GM19452 (cell line): Measurements from ENCODE around the gene HEXIM2.
A peak's percentile ranks its signal among the peaks of the same experiment; 100 is the strongest.
"Not testable (repeated sequence)": the region's sequence is repeated elsewhere in the genome, so short reads cannot be mapped to it uniquely, and the experiment has no call there.

Experiments
- ATAC-seq: cut with Tn5 transposase; IDR thresholded peaks from one replicate; pipeline ENCODE4 v1.9.1; 2021; ENCODE audit not compliant: unreplicated experiment

HEXIM2 gene

GRCh38 chr17:45168991-45169752 is 7.5 kb downstream of the HEXIM2 start:
- ATAC-seq, result no peak

DNA sequence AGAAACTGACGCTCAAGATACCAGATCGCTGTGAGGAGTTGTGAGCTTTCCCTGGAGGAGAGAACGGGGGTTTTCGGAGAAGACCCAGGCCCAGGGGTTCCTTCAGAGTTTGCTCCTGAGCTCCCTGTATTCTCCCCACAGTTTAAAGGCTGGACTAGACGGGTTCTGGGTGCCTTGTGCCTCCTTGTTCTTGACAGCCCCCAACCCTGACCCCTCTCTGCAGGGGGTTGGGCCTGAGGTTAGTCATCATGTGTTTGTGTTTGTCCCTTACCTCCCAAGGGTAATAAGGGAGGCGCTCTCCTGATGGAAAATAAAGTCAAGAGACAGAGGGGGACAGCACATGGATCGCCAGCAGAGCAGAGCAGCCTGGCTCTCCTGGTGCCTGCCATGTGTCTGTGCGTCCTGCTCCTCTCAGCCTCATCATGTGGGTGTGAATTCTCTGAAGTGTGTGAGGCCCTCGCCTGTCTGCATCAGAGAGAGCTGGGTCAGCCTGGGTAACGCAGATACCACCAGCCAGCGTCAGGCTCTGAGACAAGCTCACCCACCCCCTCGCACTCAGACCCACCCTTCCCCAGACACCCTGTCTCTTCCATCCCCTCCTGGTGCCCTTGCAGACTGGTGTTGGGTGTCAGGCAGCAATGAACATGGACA is 8.7 kb downstream of the HEXIM2 start:
- ATAC-seq, result no peak

DNA sequence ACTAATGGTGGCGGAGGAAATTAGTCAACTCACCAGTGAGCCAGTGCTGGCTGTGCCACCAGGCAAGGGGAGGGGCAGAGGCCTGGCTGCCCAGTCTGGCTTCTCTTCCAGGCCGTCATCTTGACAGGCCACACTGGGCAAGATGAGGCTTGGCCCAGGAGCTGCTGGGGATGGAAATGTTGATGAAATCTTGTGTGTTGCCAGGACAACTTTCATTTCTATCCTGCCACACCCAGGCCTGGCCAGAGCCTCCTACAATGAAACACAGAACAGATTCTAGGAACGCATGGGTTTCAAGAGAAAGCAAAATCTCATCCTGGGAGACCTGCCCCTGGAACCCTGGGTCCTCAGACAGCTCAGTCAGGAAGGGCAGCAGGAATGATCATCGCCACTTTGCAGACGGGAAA is 9.3 kb downstream of the HEXIM2 start:
- ATAC-seq, result no peak

- no peak for ATAC-seq
These were observed 9.9 kb downstream of the HEXIM2 start for GRCh38 chr17:45171338-45172231.

DNA sequence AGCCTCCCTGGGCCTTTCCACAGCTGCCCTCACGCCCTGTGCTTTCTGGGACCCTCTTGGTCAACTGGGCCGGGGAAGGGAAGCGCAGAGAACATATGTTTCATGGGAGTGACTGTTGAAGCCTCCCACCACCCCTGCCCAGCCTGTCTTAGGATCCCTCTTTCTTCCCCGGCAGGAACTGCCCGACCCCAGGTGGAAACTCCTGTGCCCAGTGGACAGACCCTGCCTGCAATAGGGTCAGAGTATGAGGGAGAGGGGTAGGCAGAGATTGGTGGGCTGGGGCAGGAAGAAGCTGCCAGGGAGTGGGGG is 10.5 kb downstream of the HEXIM2 start:
- no peak for ATAC-seq

GRCh38 chr17:45172541-45173286 is 11.0 kb downstream of the HEXIM2 start:
- no peak for ATAC-seq

DNA sequence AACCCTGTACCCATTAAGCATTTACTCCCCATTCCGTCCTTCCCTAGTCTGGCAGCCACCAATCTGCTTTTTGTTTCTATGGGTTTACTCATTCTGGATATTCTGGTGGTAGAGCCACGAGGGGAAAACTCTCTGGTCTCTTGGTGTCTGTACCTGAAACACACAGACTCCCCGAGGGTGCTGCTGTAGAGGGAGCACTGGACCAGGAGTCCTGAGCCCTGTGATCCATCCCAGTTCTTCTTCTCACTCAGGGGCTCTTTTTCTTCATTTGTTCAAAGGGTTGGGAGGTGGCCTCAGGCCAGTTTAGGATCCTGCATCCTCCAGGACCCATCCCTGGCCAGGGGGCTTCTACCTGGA is 14.1 kb downstream of the HEXIM2 start:
- no peak for ATAC-seq

GRCh38 chr17:45177563-45177962 is 15.9 kb downstream of the HEXIM2 start:
- ATAC-seq, result no peak

DNA sequence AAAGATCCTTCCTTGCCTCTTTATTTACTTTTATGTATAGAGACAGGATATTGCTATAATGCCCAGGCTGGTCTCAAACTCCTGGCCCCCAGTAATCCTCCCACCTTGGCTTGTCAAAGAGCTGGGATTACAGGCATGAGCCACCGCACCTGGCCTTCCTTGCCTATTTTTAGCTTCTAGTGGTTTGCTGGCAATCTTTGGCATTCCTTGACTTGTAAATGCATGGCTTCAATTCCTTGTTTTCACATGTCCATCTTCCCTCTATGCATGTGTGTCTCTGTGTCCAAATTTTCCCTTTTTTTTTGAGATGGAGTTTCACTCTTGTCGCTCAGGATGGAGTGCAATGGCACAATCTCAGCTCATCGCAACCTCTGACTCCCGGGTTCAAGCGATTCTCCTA is 22.5 kb downstream of the HEXIM2 start:
- no peak for ATAC-seq

DNA sequence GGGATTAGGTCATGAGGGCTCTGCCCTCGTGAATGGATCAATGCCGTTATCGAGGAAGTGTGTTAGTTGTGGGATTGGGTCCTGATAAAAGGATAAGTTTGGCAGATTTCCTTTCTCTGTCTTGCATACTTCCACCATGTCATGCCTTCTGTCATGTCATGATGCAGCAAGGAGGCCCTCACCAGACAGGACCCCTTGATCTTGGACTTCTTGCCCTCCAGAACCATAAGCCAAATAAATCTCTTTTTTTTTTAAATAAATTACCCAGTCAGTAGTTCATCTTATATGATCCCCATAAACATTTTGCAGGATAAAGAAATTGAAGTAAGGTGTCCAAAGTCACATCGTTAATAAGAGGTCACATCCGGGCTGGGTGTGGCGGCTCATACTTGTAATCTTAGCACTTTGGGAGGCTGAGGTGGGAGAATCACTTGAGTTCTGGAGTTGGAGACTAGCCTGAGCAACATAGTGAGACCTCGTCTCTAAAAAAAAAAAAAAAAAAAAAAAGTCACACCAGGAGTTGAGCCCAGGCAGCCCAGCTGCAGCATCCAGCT is 25.2 kb downstream of the HEXIM2 start:
- ATAC-seq, result no peak

- no peak for ATAC-seq
These were observed 27.3 kb downstream of the HEXIM2 start for GRCh38 chr17:45189009-45189408.

DNA sequence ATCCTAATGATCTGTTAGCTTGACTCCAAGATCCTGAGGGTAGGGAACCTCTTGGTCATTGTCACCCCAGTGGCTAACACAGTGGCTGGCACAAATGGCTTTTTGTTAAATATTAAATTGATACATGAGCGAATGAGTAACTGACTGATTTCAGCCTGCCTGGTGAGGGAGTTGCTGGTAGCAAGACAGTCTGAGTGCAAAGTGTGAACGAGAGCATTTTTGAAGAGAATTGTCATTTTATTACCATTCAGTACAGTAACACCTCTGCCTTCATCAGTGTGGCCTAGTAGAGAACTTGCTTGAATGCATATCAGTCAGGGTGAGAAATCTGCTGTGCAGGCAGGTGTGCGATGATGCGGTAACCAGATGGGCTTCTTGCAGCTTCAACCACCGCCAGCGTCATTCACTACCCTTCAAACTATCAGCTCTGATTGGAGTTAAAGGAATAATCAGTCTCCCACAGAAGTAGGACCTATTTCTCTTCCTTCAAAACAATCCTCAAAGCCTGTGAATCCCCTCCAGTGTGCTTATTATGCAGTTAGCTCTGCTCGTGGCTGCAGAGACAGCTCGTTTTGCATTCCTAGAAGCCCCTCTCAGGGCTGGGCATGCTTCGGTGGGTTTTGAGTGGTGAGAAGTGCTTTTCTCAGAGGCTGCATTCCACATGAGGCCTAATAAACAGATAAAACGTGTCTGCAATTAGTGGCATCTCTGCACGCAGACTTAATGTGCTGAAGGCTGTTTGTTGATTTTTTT is 29.0 kb downstream of the HEXIM2 start:
- no peak for ATAC-seq

- no peak for ATAC-seq
These were observed 33.7 kb downstream of the HEXIM2 start for GRCh38 chr17:45195424-45195823.

DNA sequence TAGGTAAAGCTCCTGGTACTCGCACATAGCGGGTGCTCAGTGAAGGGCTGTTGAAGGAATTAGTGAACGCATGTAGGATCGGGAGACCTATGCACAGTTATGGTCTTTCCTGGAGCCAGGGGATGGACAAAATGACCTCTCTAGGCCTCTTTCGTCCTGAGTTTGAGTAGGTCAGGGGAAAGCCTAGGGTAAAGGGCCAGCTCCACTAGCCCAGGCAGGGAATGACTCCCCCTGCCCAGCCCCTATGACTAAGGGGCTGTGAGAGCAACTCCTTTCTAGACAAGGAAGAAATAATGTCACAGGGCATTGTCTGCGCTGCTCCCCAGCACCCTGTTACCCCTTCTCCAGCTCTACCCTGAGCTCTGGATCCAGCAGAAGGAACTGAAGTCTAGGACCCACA is 35.4 kb downstream of the HEXIM2 start:
- no peak for ATAC-seq

DNA sequence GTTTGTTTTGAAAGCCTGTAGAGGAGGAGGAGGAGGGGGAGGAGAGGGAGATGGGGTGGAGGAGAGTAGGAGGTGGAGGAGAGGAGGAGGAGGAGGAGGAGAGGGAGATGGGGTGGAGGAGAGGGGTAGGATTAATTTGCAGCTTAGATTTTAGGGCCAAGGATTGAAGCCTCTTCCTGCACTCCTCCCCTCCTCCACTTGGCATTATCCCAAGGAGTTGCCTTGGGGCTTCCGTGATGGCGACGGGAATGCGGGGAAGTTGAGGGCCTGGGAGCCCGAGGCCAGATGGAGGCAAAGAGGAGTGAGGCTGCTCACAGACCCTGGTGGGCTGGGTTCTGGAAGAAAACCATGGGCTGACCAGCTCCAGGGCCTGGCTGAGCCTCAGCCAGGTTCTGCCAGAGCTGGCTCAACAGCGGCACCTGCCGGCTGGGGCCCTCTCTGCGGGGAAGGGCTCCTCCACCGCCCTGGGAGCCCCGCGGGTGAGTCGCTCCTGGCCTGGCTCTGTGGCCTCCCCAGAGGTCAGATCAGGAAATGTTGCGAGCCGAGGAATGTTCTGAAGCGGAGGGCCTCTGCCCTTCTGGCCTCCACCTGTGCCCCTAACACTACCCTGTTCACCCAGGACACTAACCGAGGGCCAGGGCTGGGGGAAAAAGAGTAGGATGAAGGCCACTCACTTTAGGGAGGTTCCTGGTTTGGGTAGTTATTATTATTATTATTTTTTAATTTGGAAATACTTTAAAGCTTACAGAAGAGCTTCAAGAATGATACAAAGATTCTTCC is 36.1 kb downstream of the HEXIM2 start:
- ATAC-seq, result peak; percentile 85

DNA sequence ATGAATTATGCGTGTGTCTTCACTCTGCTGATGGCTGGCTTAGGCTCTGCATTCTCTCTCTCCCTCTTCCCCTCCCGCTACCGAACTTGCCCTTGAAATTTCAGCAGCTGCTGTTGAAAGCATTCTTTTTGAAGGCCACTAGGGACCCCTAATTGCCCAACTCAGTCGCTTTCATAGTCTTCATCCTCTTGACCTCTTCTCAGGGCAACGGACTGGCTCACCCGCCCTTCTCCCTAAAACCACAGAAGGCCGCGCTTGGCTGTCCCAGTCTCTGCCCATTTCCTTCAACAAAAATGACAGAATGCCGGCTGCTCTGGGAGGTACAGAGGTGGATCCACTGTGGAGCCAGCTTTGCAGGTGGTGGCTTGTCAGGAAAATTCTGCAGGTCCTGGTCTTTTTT is 39.0 kb downstream of the HEXIM2 start:
- ATAC-seq, result no peak

DNA sequence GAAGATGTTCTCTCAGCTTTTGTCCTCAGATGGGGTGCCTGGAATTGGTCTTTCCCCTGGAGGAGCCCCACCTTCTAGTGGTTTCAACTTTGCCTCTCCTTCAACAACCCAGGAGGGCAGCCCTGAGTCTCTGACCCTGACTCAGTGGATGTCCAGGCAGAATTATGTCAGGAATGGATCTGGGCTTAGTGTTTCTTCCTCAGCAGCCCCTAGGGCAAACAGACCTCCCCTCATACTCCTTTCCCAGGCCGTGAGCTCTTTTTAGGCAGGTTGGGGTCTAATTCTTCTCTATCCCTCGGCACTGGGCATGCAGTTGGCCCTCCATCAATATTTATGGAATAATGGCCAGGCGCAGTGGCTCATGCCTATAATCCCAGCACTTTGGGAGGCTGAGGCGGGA is 39.8 kb downstream of the HEXIM2 start:
- no peak for ATAC-seq

GRCh38 chr17:45201880-45202279 is 40.2 kb downstream of the HEXIM2 start:
- not testable (repeated sequence) for ATAC-seq

- ATAC-seq, result no peak
These were observed 57.4 kb downstream of the HEXIM2 start for GRCh38 chr17:45218895-45219661.
